GM23338 (cell line): ENCODE measurements around the gene CAMSAP2. TPM values are rescaled to one million over a fixed set of nuclear protein-coding genes. Genes with fewer than 3 reads are reported as not detected.

ENCODE experiments used
- ATAC-seq: fragments of 200-7000 bp; cut with Tn5 transposase; 3 replicates; pipeline ENCODE4 v1.9.1; 2020
- DNase-seq: peaks from one replicate; pipeline ENCODE4 v3.0.0-alpha.2; 2015; ENCODE audit warnings: low spot score
- H2AFZ ChIP-seq: fragments of 200-600 bp; sonication (generic); 2 replicates; pipeline ENCODE4 v1.8.0; 2016; ENCODE audit warnings: antibody characterized with exemption, mild to moderate bottlenecking, moderate library complexity
- H3F3A ChIP-seq: fragments of 200-600 bp; sonication (generic); replicated peaks from 2 replicates; pipeline ENCODE4 v1.8.0; 2017; ENCODE audit warnings: antibody characterized with exemption, mixed run types, low read depth
- H3K27ac ChIP-seq: fragments of 200-600 bp; sonication (generic); 2 replicates; pipeline ENCODE4 v1.6.1; 2016; ENCODE audit warnings: low read depth
- H3K27me3 ChIP-seq: fragments of 200-600 bp; sonication (generic); 2 replicates; pipeline ENCODE4 v1.8.0; 2016; ENCODE audit warnings: mild to moderate bottlenecking, mixed run types, moderate library complexity; ENCODE audit not compliant: insufficient read depth
- H3K36me3 ChIP-seq: fragments of 200-600 bp; sonication (generic); 2 replicates; pipeline ENCODE4 v1.8.0; 2016; ENCODE audit warnings: mild to moderate bottlenecking; ENCODE audit not compliant: insufficient read depth
- H3K4me1 ChIP-seq: fragments of 200-600 bp; sonication (generic); 2 replicates; pipeline ENCODE4 v1.8.0; 2016; ENCODE audit warnings: mild to moderate bottlenecking, moderate library complexity; ENCODE audit not compliant: insufficient read depth
- H3K4me2 ChIP-seq: fragments of 200-600 bp; sonication (generic); 2 replicates; pipeline ENCODE4 v1.7.1; 2017; ENCODE audit warnings: mixed run types
- H3K4me3 ChIP-seq: fragments of 200-600 bp; sonication (generic); 2 replicates; pipeline ENCODE4 v1.6.1; 2016; ENCODE audit warnings: mixed run types
- H3K79me2 ChIP-seq: fragments of 200-600 bp; sonication (generic); replicated peaks from 2 replicates; pipeline ENCODE4 v1.8.0; 2017; ENCODE audit warnings: mild to moderate bottlenecking; ENCODE audit not compliant: insufficient read depth
- H3K9me2 ChIP-seq: fragments of 200-600 bp; sonication (generic); 2 replicates; pipeline ENCODE4 v1.8.0; 2017; ENCODE audit not compliant: insufficient read depth
- H4K20me1 ChIP-seq: fragments of 200-600 bp; sonication (generic); replicated peaks from 2 replicates; pipeline ENCODE4 v1.8.0; 2017; ENCODE audit warnings: mild to moderate bottlenecking; ENCODE audit not compliant: insufficient read depth
- H3K27ac Mint-ChIP-seq: 2 replicates; pipeline ENCODE4 v1.8.0; 2020; ENCODE audit warnings: inconsistent platforms, mild to moderate bottlenecking, moderate library complexity, mixed read lengths
- H3K27me3 Mint-ChIP-seq: 3 replicates; pipeline ENCODE4 v1.8.0; 2022; ENCODE audit warnings: low read depth, mild to moderate bottlenecking, moderate library complexity, mixed read lengths, inconsistent platforms; ENCODE audit not compliant: insufficient read depth, poor library complexity
- H3K36me3 Mint-ChIP-seq: 3 replicates; pipeline ENCODE4 v1.8.0; 2021; ENCODE audit warnings: low read depth, mild to moderate bottlenecking, inconsistent platforms, moderate library complexity, mixed read lengths
- H3K4me1 Mint-ChIP-seq: 3 replicates; pipeline ENCODE4 v1.8.0; 2020; ENCODE audit warnings: mild to moderate bottlenecking, inconsistent platforms, mixed read lengths
- H3K4me3 Mint-ChIP-seq: 3 replicates; pipeline ENCODE4 v1.8.0; 2021; ENCODE audit warnings: moderate library complexity, mild to moderate bottlenecking, inconsistent platforms, mixed read lengths
- H3K9me3 Mint-ChIP-seq: 3 replicates; pipeline ENCODE4 v1.8.0; 2020; ENCODE audit warnings: moderate library complexity, mild to moderate bottlenecking, inconsistent platforms, mixed read lengths
- CREB1 ChIP-seq: fragments of 250-450 bp; sonication (Bioruptor Pico); IDR thresholded peaks from 2 replicates; pipeline ENCODE4 v1.5.0; 2020; ENCODE audit warnings: low read depth, mild to moderate bottlenecking, moderate library complexity
- CTCF ChIP-seq, 2 experiments: fragments of 200-600 bp in 1 of 2; sonication (generic) in 1 of 2; conservative IDR thresholded peaks; 2 replicates each; pipeline versions ENCODE4 v1.5.1 to v1.6.1; 2016 to 2017; ENCODE audit warnings: antibody characterized with exemption in 2 of 2, low read depth in 2 of 2, mild to moderate bottlenecking in 2 of 2, moderate library complexity in 1 of 2
- EZH2 ChIP-seq: fragments of 200-600 bp; sonication (generic); IDR thresholded peaks from one replicate; pipeline ENCODE4 v1.8.0; 2017; ENCODE audit warnings: antibody characterized with exemption, mild to moderate bottlenecking, low read depth; ENCODE audit not compliant: unreplicated experiment
- EZH2phosphoT487 ChIP-seq: fragments of 200-600 bp; sonication (generic); IDR thresholded peaks from one replicate; pipeline ENCODE4 v1.8.1; 2018; ENCODE audit warnings: antibody characterized with exemption; ENCODE audit not compliant: unreplicated experiment
- JUNB ChIP-seq: IDR thresholded peaks from one replicate; pipeline ENCODE4 v1.6.1; 2016; ENCODE audit warnings: antibody characterized with exemption; ENCODE audit not compliant: unreplicated experiment
- NANOG ChIP-seq: IDR thresholded peaks from 2 replicates; pipeline ENCODE4 v1.6.1; 2016; ENCODE audit warnings: antibody characterized with exemption, borderline replicate concordance
- POLR2AphosphoS5 ChIP-seq: IDR thresholded peaks from 2 replicates; pipeline ENCODE4 v1.6.1; 2016; ENCODE audit warnings: antibody characterized with exemption, low read depth
- REST ChIP-seq: IDR thresholded peaks from one replicate; pipeline ENCODE4 v1.6.1; 2018; ENCODE audit warnings: antibody characterized with exemption; ENCODE audit not compliant: unreplicated experiment
- STAT1 ChIP-seq: IDR thresholded peaks from one replicate; pipeline ENCODE4 v1.6.1; 2016; ENCODE audit warnings: antibody characterized with exemption; ENCODE audit not compliant: unreplicated experiment
- ZNF114 ChIP-seq: fragments of 250-450 bp; sonication (Bioruptor Pico); IDR thresholded peaks from 2 replicates; pipeline ENCODE4 v1.5.0; 2020; ENCODE audit warnings: mild to moderate bottlenecking, moderate library complexity
- ZNF331 ChIP-seq: fragments of 250-450 bp; sonication (Bioruptor Pico); IDR thresholded peaks from 2 replicates; pipeline ENCODE4 v1.5.0; 2020; ENCODE audit warnings: low read depth, mild to moderate bottlenecking, moderate library complexity
- ZNF462 ChIP-seq: fragments of 250-450 bp; sonication (Bioruptor Pico); IDR thresholded peaks from 2 replicates; pipeline ENCODE4 v1.5.0; 2020; ENCODE audit warnings: mild to moderate bottlenecking, moderate library complexity
- polyA plus RNA-seq: library from polyadenylated mRNA; unstranded; fragments of >200 nt; fragmentation: Nextera tagmentation; extraction: Ambion mirVana; gene quantifications from 2 replicates; pipeline ENCODE4 v1.2.1, GENCODE V29; 2016
- total RNA-seq: library from RNA; depleted of rRNA; stranded (reverse); fragments of >200 nt; shearing (Covaris generic); gene quantifications from 2 replicates; pipeline ENCODE4 v1.2.3, GENCODE V29; 2014
- TF ChIP-seq, protein P1 (sequence below): IDR thresholded peaks from 2 replicates; pipeline ENCODE4 v1.6.1; 2016; ENCODE audit warnings: antibody characterized with exemption

The CAMSAP2 gene
- total and polyA plus RNA-seq, 2 experiments from 2014 or later: 9.1 to 21.3 TPM

- Histone ChIP-seq H3K27me3 (no peaks in the 10 kb centered on the region), H3K9me2 (no peaks in the 10 kb centered on the region), H4K20me1 (peaks cover 6% of the 10 kb centered on the region; the same call in 1 of the 2 replicates), H3F3A (no peaks in the 10 kb centered on the region), H3K4me1 (0 out of 2 replicates have a peak, but pooled peaks cover 4% of the 10 kb centered on the region), H3K27ac (no peak overlapping the region), H3K4me2 (no peak overlapping the region), H3K79me2 (peaks cover 32% of the 10 kb centered on the region), H2AFZ (no peak overlapping the region), H3K4me3 (no peak overlapping the region), H3K36me3 (peaks cover 16% of the 10 kb centered on the region)
- Mint-ChIP-seq H3K9me3 (peaks cover 19% of the 10 kb centered on the region), H3K36me3 (peaks cover 31% of the 10 kb centered on the region), H3K27ac (no peak overlapping the region), H3K4me1 (peaks cover 12% of the 10 kb centered on the region), H3K27me3 (no peaks in the 10 kb centered on the region), H3K4me3 (no peak overlapping the region)
- ATAC-seq (no peak), DNase-seq (no peak)
- TF ChIP-seq CREB1 (CRISPR knock-in tag) (no peak), ZNF114 (CRISPR knock-in tag) (no peak), POLR2AphosphoS5 (no peak), ZNF462 (CRISPR knock-in tag) (no peak), STAT1 (no peak), JUNB (no peak), NANOG (no peak), EZH2 (no peak), EZH2phosphoT487 (no peak), CTCF (conservative IDR thresholded peaks at IDR 0.05; ENCODE audit: low read depth in 2 of 2) (no peak), REST (no peak), ZNF331 (no peak)
- TF ChIP-seq, protein P1, sequence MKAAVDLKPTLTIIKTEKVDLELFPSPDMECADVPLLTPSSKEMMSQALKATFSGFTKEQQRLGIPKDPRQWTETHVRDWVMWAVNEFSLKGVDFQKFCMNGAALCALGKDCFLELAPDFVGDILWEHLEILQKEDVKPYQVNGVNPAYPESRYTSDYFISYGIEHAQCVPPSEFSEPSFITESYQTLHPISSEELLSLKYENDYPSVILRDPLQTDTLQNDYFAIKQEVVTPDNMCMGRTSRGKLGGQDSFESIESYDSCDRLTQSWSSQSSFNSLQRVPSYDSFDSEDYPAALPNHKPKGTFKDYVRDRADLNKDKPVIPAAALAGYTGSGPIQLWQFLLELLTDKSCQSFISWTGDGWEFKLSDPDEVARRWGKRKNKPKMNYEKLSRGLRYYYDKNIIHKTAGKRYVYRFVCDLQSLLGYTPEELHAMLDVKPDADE: no peak
Observed at GRCh38 chr1:200783926-200784325, 45.2 kb downstream of the CAMSAP2 start.
